GM23338 (cell line): ENCODE results near the gene IL6R. TPM values are rescaled to one million over a fixed set of nuclear protein-coding genes. Genes with fewer than 3 reads are reported as not detected.

ENCODE experiments used
- ATAC-seq: fragments of 200-7000 bp; cut with Tn5 transposase; 3 replicates; pipeline ENCODE4 v1.9.1; 2020
- DNase-seq: peaks from one replicate; pipeline ENCODE4 v3.0.0-alpha.2; 2015; ENCODE audit warnings: low spot score
- H2AFZ ChIP-seq: fragments of 200-600 bp; sonication (generic); 2 replicates; pipeline ENCODE4 v1.8.0; 2016; ENCODE audit warnings: antibody characterized with exemption, mild to moderate bottlenecking, moderate library complexity
- H3F3A ChIP-seq: fragments of 200-600 bp; sonication (generic); replicated peaks from 2 replicates; pipeline ENCODE4 v1.8.0; 2017; ENCODE audit warnings: antibody characterized with exemption, mixed run types, low read depth
- H3K27ac ChIP-seq: fragments of 200-600 bp; sonication (generic); 2 replicates; pipeline ENCODE4 v1.6.1; 2016; ENCODE audit warnings: low read depth
- H3K27me3 ChIP-seq: fragments of 200-600 bp; sonication (generic); 2 replicates; pipeline ENCODE4 v1.8.0; 2016; ENCODE audit warnings: mild to moderate bottlenecking, mixed run types, moderate library complexity; ENCODE audit not compliant: insufficient read depth
- H3K36me3 ChIP-seq: fragments of 200-600 bp; sonication (generic); 2 replicates; pipeline ENCODE4 v1.8.0; 2016; ENCODE audit warnings: mild to moderate bottlenecking; ENCODE audit not compliant: insufficient read depth
- H3K4me1 ChIP-seq: fragments of 200-600 bp; sonication (generic); 2 replicates; pipeline ENCODE4 v1.8.0; 2016; ENCODE audit warnings: mild to moderate bottlenecking, moderate library complexity; ENCODE audit not compliant: insufficient read depth
- H3K4me2 ChIP-seq: fragments of 200-600 bp; sonication (generic); 2 replicates; pipeline ENCODE4 v1.7.1; 2017; ENCODE audit warnings: mixed run types
- H3K4me3 ChIP-seq: fragments of 200-600 bp; sonication (generic); 2 replicates; pipeline ENCODE4 v1.6.1; 2016; ENCODE audit warnings: mixed run types
- H3K79me2 ChIP-seq: fragments of 200-600 bp; sonication (generic); replicated peaks from 2 replicates; pipeline ENCODE4 v1.8.0; 2017; ENCODE audit warnings: mild to moderate bottlenecking; ENCODE audit not compliant: insufficient read depth
- H3K9me2 ChIP-seq: fragments of 200-600 bp; sonication (generic); 2 replicates; pipeline ENCODE4 v1.8.0; 2017; ENCODE audit not compliant: insufficient read depth
- H4K20me1 ChIP-seq: fragments of 200-600 bp; sonication (generic); replicated peaks from 2 replicates; pipeline ENCODE4 v1.8.0; 2017; ENCODE audit warnings: mild to moderate bottlenecking; ENCODE audit not compliant: insufficient read depth
- H3K27ac Mint-ChIP-seq: 2 replicates; pipeline ENCODE4 v1.8.0; 2020; ENCODE audit warnings: inconsistent platforms, mild to moderate bottlenecking, moderate library complexity, mixed read lengths
- H3K27me3 Mint-ChIP-seq: 3 replicates; pipeline ENCODE4 v1.8.0; 2022; ENCODE audit warnings: low read depth, mild to moderate bottlenecking, moderate library complexity, mixed read lengths, inconsistent platforms; ENCODE audit not compliant: insufficient read depth, poor library complexity
- H3K36me3 Mint-ChIP-seq: 3 replicates; pipeline ENCODE4 v1.8.0; 2021; ENCODE audit warnings: low read depth, mild to moderate bottlenecking, inconsistent platforms, moderate library complexity, mixed read lengths
- H3K4me1 Mint-ChIP-seq: 3 replicates; pipeline ENCODE4 v1.8.0; 2020; ENCODE audit warnings: mild to moderate bottlenecking, inconsistent platforms, mixed read lengths
- H3K4me3 Mint-ChIP-seq: 3 replicates; pipeline ENCODE4 v1.8.0; 2021; ENCODE audit warnings: moderate library complexity, mild to moderate bottlenecking, inconsistent platforms, mixed read lengths
- H3K9me3 Mint-ChIP-seq: 3 replicates; pipeline ENCODE4 v1.8.0; 2020; ENCODE audit warnings: moderate library complexity, mild to moderate bottlenecking, inconsistent platforms, mixed read lengths
- CREB1 ChIP-seq: fragments of 250-450 bp; sonication (Bioruptor Pico); IDR thresholded peaks from 2 replicates; pipeline ENCODE4 v1.5.0; 2020; ENCODE audit warnings: low read depth, mild to moderate bottlenecking, moderate library complexity
- EZH2 ChIP-seq: fragments of 200-600 bp; sonication (generic); IDR thresholded peaks from one replicate; pipeline ENCODE4 v1.8.0; 2017; ENCODE audit warnings: antibody characterized with exemption, mild to moderate bottlenecking, low read depth; ENCODE audit not compliant: unreplicated experiment
- JUNB ChIP-seq: IDR thresholded peaks from one replicate; pipeline ENCODE4 v1.6.1; 2016; ENCODE audit warnings: antibody characterized with exemption; ENCODE audit not compliant: unreplicated experiment
- NANOG ChIP-seq: IDR thresholded peaks from 2 replicates; pipeline ENCODE4 v1.6.1; 2016; ENCODE audit warnings: antibody characterized with exemption, borderline replicate concordance
- STAT1 ChIP-seq: IDR thresholded peaks from one replicate; pipeline ENCODE4 v1.6.1; 2016; ENCODE audit warnings: antibody characterized with exemption; ENCODE audit not compliant: unreplicated experiment
- ZNF114 ChIP-seq: fragments of 250-450 bp; sonication (Bioruptor Pico); IDR thresholded peaks from 2 replicates; pipeline ENCODE4 v1.5.0; 2020; ENCODE audit warnings: mild to moderate bottlenecking, moderate library complexity
- polyA plus RNA-seq: library from polyadenylated mRNA; unstranded; fragments of >200 nt; fragmentation: Nextera tagmentation; extraction: Ambion mirVana; gene quantifications from 2 replicates; pipeline ENCODE4 v1.2.1, GENCODE V29; 2016
- total RNA-seq: library from RNA; depleted of rRNA; stranded (reverse); fragments of >200 nt; shearing (Covaris generic); gene quantifications from 2 replicates; pipeline ENCODE4 v1.2.3, GENCODE V29; 2014
- TF ChIP-seq, protein P1 (sequence below), 2 experiments: fragments of 200-600 bp in 1 of 2; sonication (generic) in 1 of 2; conservative IDR thresholded peaks; 2 replicates each; pipeline versions ENCODE4 v1.5.1 to v1.6.1; 2016 to 2017; ENCODE audit warnings: antibody characterized with exemption in 2 of 2, low read depth in 2 of 2, mild to moderate bottlenecking in 2 of 2, moderate library complexity in 1 of 2

The IL6R gene
- total and polyA plus RNA-seq, 2 experiments from 2014 or later: 1.0 to 13.8 TPM

DNA sequence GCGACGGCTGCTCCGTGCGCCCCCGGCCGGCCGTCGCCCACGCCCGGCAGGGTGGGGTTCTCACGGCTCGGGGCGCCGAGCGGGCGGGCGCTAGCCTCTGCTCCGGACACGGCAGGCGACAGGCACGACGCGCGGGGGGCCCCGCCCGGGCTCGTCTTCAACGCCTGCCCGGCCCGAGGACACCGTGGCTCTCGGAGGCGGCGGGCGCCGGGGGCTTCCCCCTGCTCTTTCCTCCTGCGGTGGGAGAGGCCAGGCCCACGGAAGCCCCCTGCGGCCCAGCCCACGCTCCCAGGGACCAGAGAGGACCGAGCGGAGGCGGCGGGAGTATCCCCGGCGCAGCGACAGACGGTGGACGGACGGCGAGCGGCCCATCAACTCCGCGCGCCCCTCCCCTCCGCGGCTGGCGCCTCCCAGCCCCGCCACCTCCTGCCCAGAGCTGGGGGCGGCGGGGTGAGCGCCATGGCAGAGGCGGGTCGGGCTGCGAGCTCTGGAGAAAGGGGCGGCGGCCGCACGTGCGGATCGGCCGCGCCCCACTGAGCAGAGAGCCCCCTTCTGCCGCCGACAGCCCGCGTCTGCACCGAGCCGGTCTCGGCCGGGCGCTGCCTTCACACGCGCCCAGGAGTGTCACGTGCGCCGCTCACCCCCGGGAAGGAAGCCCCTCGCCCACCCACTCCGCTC, 97.1 kb downstream of the IL6R start, which contains the start of the genes SHE and TDRD10:
TSS of gene SHE (minus strand) at position 347 of the 678 bp plus-strand sequence. CDS start 386 bp downstream, outside the sequence.
TSS of gene TDRD10 (plus strand) at position 154 of the 678 bp plus-strand sequence. CDS start 4,685 bp downstream, outside the sequence.
- peak within 1 kb of the TSS; percentile 70 for H3K4me3 Mint-ChIP-seq
- no peaks in the 10 kb centered on the region for H3K79me2 ChIP-seq
- no peaks in the 10 kb centered on the region for H3K36me3 ChIP-seq
- DNase-seq (peak; percentile 62), ATAC-seq (peak; percentile 76)
- H4K20me1 ChIP-seq: no peaks in the 10 kb centered on the region
- TF ChIP-seq, protein P1, sequence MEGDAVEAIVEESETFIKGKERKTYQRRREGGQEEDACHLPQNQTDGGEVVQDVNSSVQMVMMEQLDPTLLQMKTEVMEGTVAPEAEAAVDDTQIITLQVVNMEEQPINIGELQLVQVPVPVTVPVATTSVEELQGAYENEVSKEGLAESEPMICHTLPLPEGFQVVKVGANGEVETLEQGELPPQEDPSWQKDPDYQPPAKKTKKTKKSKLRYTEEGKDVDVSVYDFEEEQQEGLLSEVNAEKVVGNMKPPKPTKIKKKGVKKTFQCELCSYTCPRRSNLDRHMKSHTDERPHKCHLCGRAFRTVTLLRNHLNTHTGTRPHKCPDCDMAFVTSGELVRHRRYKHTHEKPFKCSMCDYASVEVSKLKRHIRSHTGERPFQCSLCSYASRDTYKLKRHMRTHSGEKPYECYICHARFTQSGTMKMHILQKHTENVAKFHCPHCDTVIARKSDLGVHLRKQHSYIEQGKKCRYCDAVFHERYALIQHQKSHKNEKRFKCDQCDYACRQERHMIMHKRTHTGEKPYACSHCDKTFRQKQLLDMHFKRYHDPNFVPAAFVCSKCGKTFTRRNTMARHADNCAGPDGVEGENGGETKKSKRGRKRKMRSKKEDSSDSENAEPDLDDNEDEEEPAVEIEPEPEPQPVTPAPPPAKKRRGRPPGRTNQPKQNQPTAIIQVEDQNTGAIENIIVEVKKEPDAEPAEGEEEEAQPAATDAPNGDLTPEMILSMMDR (conservative IDR thresholded peaks at IDR 0.05; ENCODE audit: low read depth in 2 of 2): no peak
- TF ChIP-seq STAT1: no peak
- TF ChIP-seq NANOG: no peak
- 0 out of 2 replicates have a peak, but pooled peaks have one; percentile 2 for TF ChIP-seq CREB1 (CRISPR knock-in tag)
- peaks cover 19% of the 10 kb centered on the region; the same call in 2 of the 3 replicates for H3K9me3 Mint-ChIP-seq
- H2AFZ ChIP-seq: peak within 1 kb of the TSS; percentile 98
- H3K4me2 ChIP-seq: peak within 1 kb of the TSS; percentile 84
- no peaks in the 10 kb centered on the region for H3K36me3 Mint-ChIP-seq
- peaks cover 79% of the 10 kb centered on the region for H3K27me3 ChIP-seq
- H3K27me3 Mint-ChIP-seq: peaks cover 59% of the 10 kb centered on the region
- H3K9me2 ChIP-seq: no peaks in the 10 kb centered on the region; the same call in 1 of the 2 replicates
- H3K4me1 ChIP-seq: no peaks in the 10 kb centered on the region
- peaks cover 10% of the 10 kb centered on the region for H3K4me1 Mint-ChIP-seq
- peak within 1 kb of the TSS; percentile 62 for H3K4me3 ChIP-seq
- no peak within 1 kb of the TSS for H3K27ac Mint-ChIP-seq
- no peaks in the 10 kb centered on the region for H3F3A ChIP-seq
- no peak within 1 kb of the TSS for H3K27ac ChIP-seq

DNA sequence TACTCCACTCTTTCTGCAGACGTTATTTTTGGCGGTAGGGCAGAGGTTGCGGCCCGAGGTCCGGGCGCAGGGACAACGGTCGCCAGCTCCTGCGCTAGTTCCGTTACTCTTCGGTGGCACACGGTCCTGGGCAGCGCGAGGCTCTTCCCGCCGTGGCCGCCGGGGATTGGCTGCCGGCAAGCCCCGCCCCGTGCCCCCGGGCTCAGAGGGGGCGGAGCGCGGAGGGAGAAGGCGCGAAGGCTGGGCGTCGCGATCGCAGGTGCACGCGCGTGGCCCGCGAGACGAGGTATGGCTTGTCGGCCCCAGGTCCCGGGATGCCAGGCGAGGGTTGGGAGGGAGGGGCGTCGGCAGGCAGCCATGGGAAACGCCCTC, 97.6 kb downstream of the IL6R start:
- peaks cover 10% of the 10 kb centered on the region for H3K4me1 Mint-ChIP-seq
- no peaks in the 10 kb centered on the region; the same call in 1 of the 2 replicates for H3K9me2 ChIP-seq
- H3K4me3 Mint-ChIP-seq: peak overlapping the region; percentile 60
- H4K20me1 ChIP-seq: no peaks in the 10 kb centered on the region
- H2AFZ ChIP-seq: peak overlapping the region; percentile 98; the same call in 1 of the 2 replicates
- peaks cover 19% of the 10 kb centered on the region; the same call in 2 of the 3 replicates for H3K9me3 Mint-ChIP-seq
- H3K79me2 ChIP-seq: no peaks in the 10 kb centered on the region
- no peaks in the 10 kb centered on the region for H3F3A ChIP-seq
- H3K27ac ChIP-seq: no peak overlapping the region
- no peak overlapping the region for H3K27ac Mint-ChIP-seq
- DNase-seq: peak; percentile 77
- peak overlapping the region; percentile 84; the same call in 1 of the 2 replicates for H3K4me2 ChIP-seq
- peak overlapping the region; percentile 62; the same call in 1 of the 2 replicates for H3K4me3 ChIP-seq
- peaks cover 59% of the 10 kb centered on the region for H3K27me3 Mint-ChIP-seq
- H3K36me3 Mint-ChIP-seq: no peaks in the 10 kb centered on the region
- ATAC-seq: peak; percentile 69
- H3K4me1 ChIP-seq: no peaks in the 10 kb centered on the region
- TF ChIP-seq ZNF114 (CRISPR knock-in tag) (no peak), CREB1 (CRISPR knock-in tag) (0 out of 2 replicates have a peak, but pooled peaks have one; percentile 1), EZH2 (no peak), JUNB (no peak)
- TF ChIP-seq, protein P1 (conservative IDR thresholded peaks at IDR 0.05; ENCODE audit: low read depth in 2 of 2): no peak
- H3K27me3 ChIP-seq: peaks cover 77% of the 10 kb centered on the region
- no peaks in the 10 kb centered on the region for H3K36me3 ChIP-seq
